NCI-H146 treated with DMSO at 0.1 percent for 48 hours (cell line): ENCODE measurements around the gene FAM89B.
A peak's percentile ranks its signal among the peaks of the same experiment; 100 is the strongest.

ENCODE experiments used
- DNase-seq: peaks from one replicate; lab custom pipeline; 2025; ENCODE audit not compliant: unreplicated experiment; lab: John Stamatoyannopoulos, UW

FAM89B gene

GRCh38 chr11:65538915-65539743 lies 33.2 kb upstream of the FAM89B start:
- DNase-seq: no peak

GRCh38 chr11:65539744-65540289 lies 32.5 kb upstream of the FAM89B start:
- DNase-seq: no peak

GRCh38 chr11:65540290-65541092 lies 31.8 kb upstream of the FAM89B start:
- DNase-seq: no peak

GRCh38 chr11:65541093-65541982 lies 31.0 kb upstream of the FAM89B start:
- DNase-seq: no peak

- no peak for DNase-seq
Observed at GRCh38 chr11:65542738-65543390, 29.5 kb upstream of the FAM89B start.

- no peak for DNase-seq
Observed at GRCh38 chr11:65545853-65546216, 26.5 kb upstream of the FAM89B start.

GRCh38 chr11:65546217-65546958 lies 25.9 kb upstream of the FAM89B start:
- DNase-seq: no peak

- no peak for DNase-seq
Observed at GRCh38 chr11:65547446-65548125, 24.8 kb upstream of the FAM89B start.

GRCh38 chr11:65548395-65548794 lies 23.9 kb upstream of the FAM89B start:
- no peak for DNase-seq

- DNase-seq: no peak
Observed at GRCh38 chr11:65549096-65549495, 23.2 kb upstream of the FAM89B start.

GRCh38 chr11:65551572-65552387 lies 20.6 kb upstream of the FAM89B start:
- peak; percentile 83 for DNase-seq

GRCh38 chr11:65552388-65552951 lies 19.9 kb upstream of the FAM89B start:
- no peak for DNase-seq

GRCh38 chr11:65553301-65554001 lies 18.9 kb upstream of the FAM89B start:
- DNase-seq: no peak

GRCh38 chr11:65554057-65554818 lies 18.1 kb upstream of the FAM89B start:
- DNase-seq: no peak

- no peak for DNase-seq
Observed at GRCh38 chr11:65554842-65555430, 17.4 kb upstream of the FAM89B start.

- DNase-seq: no peak
Observed at GRCh38 chr11:65555693-65556231, 16.6 kb upstream of the FAM89B start.
